ENCODE results near the gene COX4I2. TPM values are rescaled to one million over a fixed set of nuclear protein-coding genes. Genes with fewer than 3 reads are reported as not detected.

The COX4I2 gene
- total RNA-seq, 1 donor from 2014 or later: not detected

- no peak for DNase-seq (ENCODE audit: low spot score)
Measured at GRCh38 chr20:31690124-31690666, 52.5 kb downstream of the COX4I2 start.

GRCh38 chr20:31691646-31692275 lies 54.0 kb downstream of the COX4I2 start:
- ATAC-seq: no peak
- no peak for DNase-seq (ENCODE audit: low spot score)

More at GRCh38 chr20:31690124-31690666, 52.5 kb downstream of the COX4I2 start:
- ATAC-seq: no peak

GRCh38 chr20:31693402-31693801 lies 55.7 kb downstream of the COX4I2 start:
- ATAC-seq (no peak), DNase-seq (ENCODE audit: low spot score) (no peak)

- ATAC-seq (no peak), DNase-seq (ENCODE audit: low spot score) (no peak)
Measured at GRCh38 chr20:31693987-31694661, 56.4 kb downstream of the COX4I2 start.

Other genes with a start within 250 kb of the COX4I2 start
- gene DEFB119, start 247.3 kb upstream of the COX4I2 start, total RNA-seq: not detected
- not detected for gene DEFB121, start 231.7 kb upstream of the COX4I2 start, total RNA-seq
- gene DEFB123, start 197.3 kb upstream of the COX4I2 start, total RNA-seq: not detected
- not detected for gene DEFB124, start 162.8 kb upstream of the COX4I2 start, total RNA-seq
- gene REM1, start 162.6 kb upstream of the COX4I2 start, total RNA-seq: not detected
- gene HM13, start 123.5 kb upstream of the COX4I2 start, total RNA-seq: 147 TPM
- gene ID1, start 32.6 kb upstream of the COX4I2 start, total RNA-seq: 37.2 TPM
- gene BCL2L1, start 85.0 kb downstream of the COX4I2 start, total RNA-seq: 35.0 TPM
- 2.0 TPM for gene TPX2, start 101.4 kb downstream of the COX4I2 start, total RNA-seq
- gene MYLK2, start 181.4 kb downstream of the COX4I2 start, total RNA-seq: not detected
- gene FOXS1, start 207.7 kb downstream of the COX4I2 start, total RNA-seq: not detected
- 0.38 TPM for gene DUSP15, start 232.6 kb downstream of the COX4I2 start, total RNA-seq
- gene TTLL9, start 232.7 kb downstream of the COX4I2 start, total RNA-seq: not detected

Data from left lobe of liver (tissue), 2 donors.